GM06990 (cell line): ENCODE results near the gene ACSF2.

Experiments used
- DNase-seq: peaks from one replicate; pipeline ENCODE4 v3.0.0-alpha.2; 2011; ENCODE audit not compliant: insufficient read length; ENCODE audit errors: extremely low read depth
- H3K27me3 ChIP-seq: replicated peaks from 2 replicates; pipeline ENCODE4 v1.6.0; 2011; ENCODE audit warnings: low read length; ENCODE audit not compliant: control insufficient read depth, insufficient read depth
- H3K36me3 ChIP-seq: 2 replicates; pipeline ENCODE4 v1.5.1; 2011; ENCODE audit warnings: low read length; ENCODE audit not compliant: control insufficient read depth, insufficient read depth
- H3K4me3 ChIP-seq: replicated peaks from 2 replicates; pipeline ENCODE4 v1.5.1; 2011; ENCODE audit warnings: low read depth, mild to moderate bottlenecking, control low read depth, low read length
- TF ChIP-seq, protein P1 (sequence below): IDR thresholded peaks from 2 replicates; pipeline ENCODE4 v1.5.1; 2011; ENCODE audit warnings: low read length, control low read depth, mild to moderate bottlenecking, inconsistent platforms; ENCODE audit not compliant: insufficient read depth, poor library complexity, severe bottlenecking

Gene ACSF2

DNA sequence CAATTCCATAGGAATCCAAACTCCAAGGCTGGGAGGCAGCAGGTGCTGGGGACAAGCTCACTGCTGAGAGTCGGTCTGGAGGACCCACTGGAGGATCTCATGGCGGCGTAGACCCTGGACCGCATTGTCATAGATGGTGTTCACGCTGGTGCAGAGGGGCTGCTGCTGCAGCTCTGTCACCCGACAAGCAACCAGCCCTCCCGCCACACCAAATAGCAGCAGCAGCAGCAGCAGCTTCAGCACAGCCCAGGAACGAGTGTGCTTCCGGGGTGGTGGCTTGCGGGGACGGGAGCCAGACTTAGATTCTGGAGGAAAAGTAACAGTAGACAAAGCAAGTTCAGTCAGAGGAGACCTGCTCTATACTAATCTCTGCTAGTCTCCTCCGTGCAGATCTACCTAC is 43.1 kb upstream of the ACSF2 start:
- Histone ChIP-seq H3K27me3 (no peaks in the 10 kb centered on the region), H3K36me3 (peaks cover 52% of the 10 kb centered on the region), H3K4me3 (no peak overlapping the region)
- DNase-seq, result no peak
- TF ChIP-seq, protein P1, sequence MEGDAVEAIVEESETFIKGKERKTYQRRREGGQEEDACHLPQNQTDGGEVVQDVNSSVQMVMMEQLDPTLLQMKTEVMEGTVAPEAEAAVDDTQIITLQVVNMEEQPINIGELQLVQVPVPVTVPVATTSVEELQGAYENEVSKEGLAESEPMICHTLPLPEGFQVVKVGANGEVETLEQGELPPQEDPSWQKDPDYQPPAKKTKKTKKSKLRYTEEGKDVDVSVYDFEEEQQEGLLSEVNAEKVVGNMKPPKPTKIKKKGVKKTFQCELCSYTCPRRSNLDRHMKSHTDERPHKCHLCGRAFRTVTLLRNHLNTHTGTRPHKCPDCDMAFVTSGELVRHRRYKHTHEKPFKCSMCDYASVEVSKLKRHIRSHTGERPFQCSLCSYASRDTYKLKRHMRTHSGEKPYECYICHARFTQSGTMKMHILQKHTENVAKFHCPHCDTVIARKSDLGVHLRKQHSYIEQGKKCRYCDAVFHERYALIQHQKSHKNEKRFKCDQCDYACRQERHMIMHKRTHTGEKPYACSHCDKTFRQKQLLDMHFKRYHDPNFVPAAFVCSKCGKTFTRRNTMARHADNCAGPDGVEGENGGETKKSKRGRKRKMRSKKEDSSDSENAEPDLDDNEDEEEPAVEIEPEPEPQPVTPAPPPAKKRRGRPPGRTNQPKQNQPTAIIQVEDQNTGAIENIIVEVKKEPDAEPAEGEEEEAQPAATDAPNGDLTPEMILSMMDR, result no peak

DNA sequence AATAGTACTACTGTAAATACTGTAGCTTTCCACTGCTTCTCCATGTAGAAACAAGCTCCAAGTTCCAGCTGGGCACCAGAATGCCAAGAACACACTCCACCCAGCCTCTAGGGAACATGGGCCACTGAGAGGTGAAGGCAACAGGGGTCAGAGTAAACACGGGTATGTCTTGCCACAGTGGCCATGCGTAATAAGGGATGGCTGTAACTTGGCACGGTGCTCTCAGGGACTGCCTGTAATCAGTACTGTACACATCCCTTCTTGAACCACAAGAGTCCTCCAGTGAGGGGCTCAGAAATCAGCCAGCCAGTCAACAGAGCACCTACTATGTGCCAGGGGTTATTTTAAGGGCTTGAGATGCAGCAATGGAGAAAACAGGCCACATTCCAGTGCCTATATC is 39.5 kb upstream of the ACSF2 start:
- Histone ChIP-seq H3K4me3 (no peak overlapping the region), H3K27me3 (no peaks in the 10 kb centered on the region), H3K36me3 (peaks cover 51% of the 10 kb centered on the region)
- no peak for DNase-seq
- TF ChIP-seq, protein P1, result no peak

DNA sequence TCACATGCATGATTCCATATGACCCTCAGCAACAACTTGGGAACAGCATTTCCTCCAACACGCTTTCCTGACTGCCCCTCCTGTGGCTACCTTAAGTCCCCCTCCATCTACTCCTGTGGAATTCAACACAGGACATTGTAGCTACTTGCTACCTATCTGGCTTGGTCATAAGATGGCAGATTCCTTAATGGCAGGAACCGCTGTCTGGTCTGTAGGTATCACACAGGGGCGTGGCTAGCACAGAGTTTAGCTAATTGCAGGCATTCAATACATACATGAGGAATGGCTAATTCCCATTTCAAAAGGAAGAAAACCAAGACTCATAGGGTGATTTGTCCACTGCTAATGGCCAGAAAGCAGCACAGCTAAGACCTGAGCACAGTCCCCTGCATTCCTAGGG is 37.3 kb upstream of the ACSF2 start:
- Histone ChIP-seq H3K36me3 (peaks cover 58% of the 10 kb centered on the region), H3K27me3 (no peaks in the 10 kb centered on the region), H3K4me3 (no peak overlapping the region)
- no peak for DNase-seq
- TF ChIP-seq, protein P1, result no peak

DNA sequence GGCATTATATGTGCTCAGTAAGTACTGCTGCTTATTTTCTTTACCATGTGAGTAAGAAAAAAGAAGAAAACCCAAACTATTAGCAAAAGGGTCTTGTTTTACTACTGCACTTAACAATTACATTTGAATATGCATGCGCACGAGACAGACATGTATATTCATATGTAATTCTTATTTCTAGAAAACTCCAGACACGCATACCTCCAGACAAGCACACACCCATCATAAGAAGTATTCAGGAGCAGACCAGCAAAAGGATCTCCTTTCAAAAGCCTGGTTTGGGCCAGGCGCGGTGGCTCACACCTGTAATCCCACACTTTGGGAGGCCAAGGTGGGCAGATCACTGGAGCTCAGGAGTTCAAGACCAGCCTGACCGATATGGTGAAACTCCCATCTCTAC is 36.5 kb upstream of the ACSF2 start:
- no peak overlapping the region for H3K4me3 ChIP-seq
- no peak for DNase-seq
- H3K36me3 ChIP-seq, result peaks cover 60% of the 10 kb centered on the region
- no peaks in the 10 kb centered on the region for H3K27me3 ChIP-seq
- TF ChIP-seq, protein P1, result no peak

DNA sequence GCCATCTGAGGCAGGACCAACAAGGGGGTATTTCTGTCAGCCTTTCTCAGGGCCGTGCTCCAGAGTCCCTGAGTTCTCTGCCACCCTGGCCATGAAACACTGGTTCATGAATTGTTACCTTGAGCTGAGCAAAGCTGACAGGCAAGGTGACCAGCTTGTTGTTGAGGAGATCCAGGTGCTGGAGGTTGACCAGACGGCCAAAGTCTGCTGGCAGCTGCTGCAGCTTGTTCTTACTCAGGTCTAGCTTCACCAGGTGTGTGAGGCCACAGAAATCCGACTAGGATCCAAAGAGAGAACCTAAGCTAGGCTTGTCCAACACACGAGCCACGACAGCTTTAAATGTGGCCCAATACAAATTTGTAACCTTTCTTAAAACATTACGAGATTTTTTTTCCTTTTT is 33.4 kb upstream of the ACSF2 start:
- Histone ChIP-seq H3K36me3 (peaks cover 43% of the 10 kb centered on the region), H3K27me3 (no peaks in the 10 kb centered on the region), H3K4me3 (no peak overlapping the region)
- TF ChIP-seq, protein P1, result no peak
- DNase-seq, result no peak

DNA sequence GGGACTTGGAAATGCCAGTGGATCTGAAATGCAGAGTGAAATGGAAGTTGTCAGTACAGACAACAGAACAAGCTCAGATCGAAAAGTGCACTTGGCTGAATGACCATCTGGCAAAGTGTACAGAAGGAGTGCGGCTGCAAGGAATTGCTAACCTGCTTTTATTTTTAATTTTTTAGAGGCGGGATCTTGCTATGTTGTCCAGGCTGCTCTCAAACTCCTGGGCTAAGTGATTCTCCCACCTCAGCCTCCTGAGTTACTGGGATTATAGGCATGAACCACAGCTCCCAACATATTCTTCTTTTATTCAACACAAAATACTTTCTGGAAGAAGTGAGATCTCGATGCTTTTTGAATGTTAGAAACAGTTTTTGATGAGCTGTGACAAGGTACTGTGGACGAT is 32.3 kb upstream of the ACSF2 start:
- TF ChIP-seq, protein P1, result no peak
- Histone ChIP-seq H3K4me3 (no peak overlapping the region), H3K27me3 (no peaks in the 10 kb centered on the region), H3K36me3 (peaks cover 36% of the 10 kb centered on the region)
- DNase-seq, result no peak
